Gastroesophageal sphincter (tissue), 4 donors: Measurements from ENCODE around the gene FBXL3. TPM values are rescaled to one million over a fixed set of nuclear protein-coding genes. Genes with fewer than 3 reads are reported as not detected.

Experiments
- ATAC-seq: fragments of 150-250 bp; one replicate; pipeline ENCODE4 v1.9.1; 2016; ENCODE audit warnings: mild to moderate bottlenecking, moderate library complexity
- H3K27ac ChIP-seq, 4 donors: fragments of 200-600 bp; sonication (generic) in 3 of 4; 1 replicate in 3 of 4; 2 replicates in 1 of 4; pipeline ENCODE4 v1.5.1; 2016 to 2019
- H3K27me3 ChIP-seq: fragments of 200-600 bp; sonication (generic); one replicate; pipeline ENCODE4 v1.5.1; 2019
- H3K36me3 ChIP-seq, 2 donors: fragments of 200-600 bp; sonication (generic); one replicate each; pipeline ENCODE4 v1.5.1; 2019; ENCODE audit warnings: control low read depth in 1 of 2
- H3K4me1 ChIP-seq, 3 donors: fragments of 200-600 bp; sonication (generic); 1 replicate in 2 of 3; 2 replicates in 1 of 3; pipeline ENCODE4 v1.5.1; 2016 to 2019; ENCODE audit warnings: control low read depth in 2 of 3
- H3K4me3 ChIP-seq, 2 donors: fragments of 200-600 bp; sonication (generic); one replicate each; pipeline ENCODE4 v1.5.1; 2019; ENCODE audit warnings: mild to moderate bottlenecking in 1 of 2, moderate library complexity in 1 of 2
- H3K9me3 ChIP-seq, 3 donors: fragments of 200-600 bp; sonication (generic); one replicate each; pipeline ENCODE4 v1.5.1; 2017 to 2019; ENCODE audit warnings: control low read depth in 2 of 3
- CTCF ChIP-seq, 4 experiments: fragments of 200-600 bp in 2 of 4; fragments of 450-650 bp in 2 of 4; sonication (generic) in 1 of 4; IDR thresholded peaks; one replicate each; pipeline ENCODE4 v1.5.1; 2017 to 2019; ENCODE audit warnings: antibody characterized with exemption in 4 of 4, mild to moderate bottlenecking in 2 of 4, moderate library complexity in 2 of 4
- EP300 ChIP-seq: sonication (generic); formaldehyde crosslinking; IDR thresholded peaks from one replicate; pipeline ENCODE4 v1.6.1; 2017; ENCODE audit warnings: antibody characterized with exemption, mild to moderate bottlenecking
- POLR2A ChIP-seq, 2 donors: fragments of 450-650 bp; IDR thresholded peaks; one replicate each; pipeline ENCODE4 v1.6.1; 2017; ENCODE audit warnings: antibody characterized with exemption in 2 of 2, mild to moderate bottlenecking in 2 of 2, moderate library complexity in 1 of 2
- POLR2AphosphoS5 ChIP-seq: sonication (generic); formaldehyde crosslinking; IDR thresholded peaks from one replicate; pipeline ENCODE4 v1.6.1; 2017; ENCODE audit warnings: antibody characterized with exemption
- WGBS, 2 donors: methylation state at CpG; one replicate each; pipeline ENCODE4 v1.1.5; 2018; ENCODE audit warnings: low coverage in 1 of 2; 5-methylcytosine and 5-hydroxymethylcytosine counted together
- total RNA-seq, 4 donors: library from RNA; depleted of rRNA; stranded (reverse); fragments of >200 nt; gene quantifications; one replicate each; pipeline ENCODE4 v1.1.0, GENCODE V29; 2016

FBXL3 gene
- total RNA-seq, 4 donors from 2014 or later: 76.5 to 114 (median 87.0) TPM

- no peak overlapping the region for H3K27ac ChIP-seq
- ATAC-seq: no peak
- TF ChIP-seq POLR2AphosphoS5: no peak
- no peak for TF ChIP-seq POLR2A (IDR thresholded peaks at IDR 0.05)
- no peak for TF ChIP-seq CTCF (IDR thresholded peaks at IDR 0.05)
- TF ChIP-seq EP300: no peak
- H3K27me3 ChIP-seq: no peaks in the 10 kb centered on the region
- no peaks in the 10 kb centered on the region for H3K9me3 ChIP-seq
- no peaks in the 10 kb centered on the region for H3K4me1 ChIP-seq
- WGBS, 2 donors: 95 to 100% methylated on average over 3 to 5 of the region's 6 CpGs
- no peaks in the 10 kb centered on the region for H3K36me3 ChIP-seq
- H3K4me3 ChIP-seq: no peak overlapping the region
These were observed 52.9 kb downstream of the FBXL3 start for GRCh38 chr13:76973920-76974617.

- H3K4me1 ChIP-seq: no peaks in the 10 kb centered on the region
- no peaks in the 10 kb centered on the region for H3K27me3 ChIP-seq
- 56 to 91% methylated on average over 8 to 17 of the region's 19 CpGs for WGBS, 2 donors
- H3K36me3 ChIP-seq: no peaks in the 10 kb centered on the region
- ATAC-seq: no peak
- no peaks in the 10 kb centered on the region for H3K9me3 ChIP-seq
- no peak overlapping the region for H3K27ac ChIP-seq
- H3K4me3 ChIP-seq: no peak overlapping the region
- no peak for TF ChIP-seq CTCF (IDR thresholded peaks at IDR 0.05)
- no peak for TF ChIP-seq EP300
- TF ChIP-seq POLR2A (IDR thresholded peaks at IDR 0.05): no peak
- no peak for TF ChIP-seq POLR2AphosphoS5
These were observed 54.8 kb downstream of the FBXL3 start for GRCh38 chr13:76971851-76972829.

- Histone ChIP-seq H3K27me3 (no peaks in the 10 kb centered on the region), H3K4me3 (no peak overlapping the region), H3K27ac (no peak overlapping the region), H3K4me1 (peaks cover 0 to under 1% (median 0%) of the 10 kb centered on the region in 3 donors), H3K36me3 (no peaks in the 10 kb centered on the region), H3K9me3 (no peaks in the 10 kb centered on the region)
- 70 to 72% methylated on average over 2 to 3 of the region's 3 CpGs for WGBS, 2 donors
- ATAC-seq: no peak
- no peak for TF ChIP-seq POLR2A (IDR thresholded peaks at IDR 0.05)
- TF ChIP-seq POLR2AphosphoS5: no peak
- TF ChIP-seq EP300: no peak
- no peak for TF ChIP-seq CTCF (IDR thresholded peaks at IDR 0.05)
These were observed 55.7 kb downstream of the FBXL3 start for GRCh38 chr13:76971215-76971614.

- WGBS, 2 donors: 83 to 93% methylated on average over 4 to 5 of the region's 5 CpGs
- no peak for TF ChIP-seq POLR2AphosphoS5
- TF ChIP-seq EP300: no peak
- TF ChIP-seq POLR2A (IDR thresholded peaks at IDR 0.05): no peak
- TF ChIP-seq CTCF (IDR thresholded peaks at IDR 0.05): no peak
- H3K36me3 ChIP-seq: no peaks in the 10 kb centered on the region
- ATAC-seq: no peak
- H3K4me1 ChIP-seq: peaks cover 0 to 11% (median 7%) of the 10 kb centered on the region in 3 donors
- no peaks in the 10 kb centered on the region for H3K9me3 ChIP-seq
- no peak overlapping the region for H3K27ac ChIP-seq
- H3K27me3 ChIP-seq: no peaks in the 10 kb centered on the region
- no peak overlapping the region for H3K4me3 ChIP-seq
These were observed 57.2 kb downstream of the FBXL3 start for GRCh38 chr13:76969488-76970365.
